WTC11 (cell line): Measurements from ENCODE around the gene DAB1. TPM values are rescaled to one million over a fixed set of nuclear protein-coding genes. Genes with fewer than 3 reads are reported as not detected.

Experiments used
- ATAC-seq: fragments of 200-7000 bp; cut with Tn5 transposase; 2 replicates; pipeline ENCODE4 v1.10.0; 2021; ENCODE audit warnings: mild to moderate bottlenecking, moderate library complexity
- CTCF ChIA-PET: fragments of 300-600 bp; sonication (Branson Sonifier 250); formaldehyde crosslinking; loops from one replicate; lab custom pipeline; 2021; ENCODE audit warnings: antibody characterized with exemption; lab: Charles Lee
- POLR2A ChIA-PET: fragments of 350-600 bp; sonication (Branson Sonifier 250); formaldehyde crosslinking; loops from one replicate; lab custom pipeline; 2021; ENCODE audit warnings: antibody characterized with exemption; lab: Charles Lee
- DNase-seq: peaks from one replicate; pipeline ENCODE4 v3.0.0; 2021; ENCODE audit warnings: low spot score
- H3K27ac Mint-ChIP-seq: 2 replicates; pipeline ENCODE4 v1.8.0; 2021; ENCODE audit warnings: mixed read lengths
- H3K27me3 Mint-ChIP-seq: 2 replicates; pipeline ENCODE4 v1.8.0; 2021; ENCODE audit warnings: low read depth, mild to moderate bottlenecking, moderate library complexity, mixed read lengths
- H3K36me3 Mint-ChIP-seq: 2 replicates; pipeline ENCODE4 v1.8.0; 2021; ENCODE audit warnings: mixed read lengths
- H3K4me1 Mint-ChIP-seq: 2 replicates; pipeline ENCODE4 v1.8.0; 2022; ENCODE audit warnings: mixed read lengths
- H3K4me3 Mint-ChIP-seq: 2 replicates; pipeline ENCODE4 v1.8.0; 2021; ENCODE audit warnings: mild to moderate bottlenecking, moderate library complexity, mixed read lengths
- H3K9me3 Mint-ChIP-seq: 2 replicates; pipeline ENCODE4 v1.8.0; 2021; ENCODE audit warnings: mixed read lengths
- EMX1 ChIP-seq: fragments of 250-450 bp; sonication (Bioruptor Pico); IDR thresholded peaks from 2 replicates; pipeline ENCODE4 v1.8.0; 2021; ENCODE audit warnings: mild to moderate bottlenecking
- ETV6 ChIP-seq: sonication (generic); formaldehyde crosslinking; IDR thresholded peaks from 2 replicates; pipeline ENCODE4 v1.8.1; 2022; ENCODE audit warnings: mild to moderate bottlenecking, missing genetic modification reagents
- KAT7 ChIP-seq: sonication (generic); formaldehyde crosslinking; IDR thresholded peaks from 2 replicates; pipeline ENCODE4 v1.8.1; 2023; ENCODE audit warnings: missing genetic modification reagents, mild to moderate bottlenecking, borderline replicate concordance
- MXD4 ChIP-seq: fragments of 250-450 bp; sonication (Bioruptor Pico); IDR thresholded peaks from 2 replicates; pipeline ENCODE4 v1.8.0; 2021; ENCODE audit warnings: mild to moderate bottlenecking, moderate library complexity, borderline replicate concordance
- MYBL2 ChIP-seq: sonication (generic); formaldehyde crosslinking; IDR thresholded peaks from 2 replicates; pipeline ENCODE4 v1.8.1; 2023; ENCODE audit warnings: mild to moderate bottlenecking, moderate library complexity, missing genetic modification reagents
- SMAD3 ChIP-seq: sonication (generic); formaldehyde crosslinking; IDR thresholded peaks from 2 replicates; pipeline ENCODE4 v1.8.0; 2022; ENCODE audit warnings: missing genetic modification reagents, mild to moderate bottlenecking, borderline replicate concordance
- SOX15 ChIP-seq: fragments of 250-450 bp; sonication (Bioruptor Pico); IDR thresholded peaks from 2 replicates; pipeline ENCODE4 v1.9.0; 2021; ENCODE audit warnings: mild to moderate bottlenecking
- ZBTB21 ChIP-seq: sonication (generic); formaldehyde crosslinking; IDR thresholded peaks from 2 replicates; pipeline ENCODE4 v1.8.1; 2023; ENCODE audit warnings: mild to moderate bottlenecking, missing genetic modification reagents, borderline replicate concordance
- ZNF138 ChIP-seq: sonication (generic); formaldehyde crosslinking; conservative IDR thresholded peaks from 2 replicates; pipeline ENCODE4 v1.8.1; 2022; ENCODE audit warnings: mild to moderate bottlenecking, moderate library complexity, missing genetic modification reagents
- ZNF219 ChIP-seq: sonication (generic); formaldehyde crosslinking; IDR thresholded peaks from 2 replicates; pipeline ENCODE4 v1.8.0; 2023; ENCODE audit warnings: missing genetic modification reagents, mild to moderate bottlenecking, borderline replicate concordance
- total RNA-seq: library from RNA; stranded (reverse); gene quantifications from 3 replicates; pipeline ENCODE4 v1.2.3, GENCODE V29; 2021
- TF ChIP-seq, protein P1 (sequence below): sonication (generic); formaldehyde crosslinking; IDR thresholded peaks from 2 replicates; pipeline ENCODE4 v1.8.1; 2022; ENCODE audit warnings: low read depth, missing genetic modification reagents, borderline replicate concordance
- TF ChIP-seq, protein P2 (sequence below): fragments of 250-450 bp; sonication (Bioruptor Pico); conservative IDR thresholded peaks from 2 replicates; pipeline ENCODE4 v1.9.0; 2021; ENCODE audit warnings: mild to moderate bottlenecking
- TF ChIP-seq, protein P3 (sequence below): sonication (generic); formaldehyde crosslinking; IDR thresholded peaks from 2 replicates; pipeline ENCODE4 v1.8.1; 2023; ENCODE audit warnings: mild to moderate bottlenecking, missing genetic modification reagents, borderline replicate concordance
- TF ChIP-seq, protein P4 (sequence below): sonication (generic); formaldehyde crosslinking; IDR thresholded peaks from 2 replicates; pipeline ENCODE4 v1.8.1; 2023; ENCODE audit warnings: mild to moderate bottlenecking, moderate library complexity, missing genetic modification reagents
- TF ChIP-seq, protein P5 (sequence below): sonication (generic); formaldehyde crosslinking; IDR thresholded peaks from 2 replicates; pipeline ENCODE4 v1.8.0; 2023; ENCODE audit warnings: missing genetic modification reagents, mild to moderate bottlenecking, borderline replicate concordance

The DAB1 gene
- total RNA-seq, 1 experiment from 2014 or later = 10.7 TPM

DNA sequence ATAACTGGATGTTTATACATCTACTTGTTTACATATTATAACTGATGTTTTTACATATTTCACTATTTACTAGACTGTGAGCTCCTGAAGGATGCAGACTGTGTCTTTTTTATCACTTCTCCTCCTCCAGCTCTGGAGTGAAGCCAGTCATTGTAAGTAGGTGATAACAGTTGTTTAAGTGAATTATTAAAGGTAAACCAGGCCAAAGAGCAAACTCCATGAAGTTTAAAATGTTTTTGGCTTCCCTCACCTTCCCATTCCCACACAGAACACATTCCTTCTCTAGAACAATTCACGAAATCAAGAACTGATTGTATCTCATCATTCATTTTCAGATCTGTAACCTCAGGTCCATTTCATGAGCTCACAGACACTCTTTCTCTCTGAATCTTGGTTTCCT, 98.3 kb downstream of the DAB1 start (continued):
- TF ChIP-seq, protein P1, sequence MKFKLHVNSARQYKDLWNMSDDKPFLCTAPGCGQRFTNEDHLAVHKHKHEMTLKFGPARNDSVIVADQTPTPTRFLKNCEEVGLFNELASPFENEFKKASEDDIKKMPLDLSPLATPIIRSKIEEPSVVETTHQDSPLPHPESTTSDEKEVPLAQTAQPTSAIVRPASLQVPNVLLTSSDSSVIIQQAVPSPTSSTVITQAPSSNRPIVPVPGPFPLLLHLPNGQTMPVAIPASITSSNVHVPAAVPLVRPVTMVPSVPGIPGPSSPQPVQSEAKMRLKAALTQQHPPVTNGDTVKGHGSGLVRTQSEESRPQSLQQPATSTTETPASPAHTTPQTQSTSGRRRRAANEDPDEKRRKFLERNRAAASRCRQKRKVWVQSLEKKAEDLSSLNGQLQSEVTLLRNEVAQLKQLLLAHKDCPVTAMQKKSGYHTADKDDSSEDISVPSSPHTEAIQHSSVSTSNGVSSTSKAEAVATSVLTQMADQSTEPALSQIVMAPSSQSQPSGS = no peak
- TF ChIP-seq EMX1 (CRISPR knock-in tag) (no peak), ZNF138 (no peak), ZBTB21 (CRISPR knock-in tag) (no peak), SMAD3 (CRISPR knock-in tag) (no peak)
- TF ChIP-seq, protein P2, sequence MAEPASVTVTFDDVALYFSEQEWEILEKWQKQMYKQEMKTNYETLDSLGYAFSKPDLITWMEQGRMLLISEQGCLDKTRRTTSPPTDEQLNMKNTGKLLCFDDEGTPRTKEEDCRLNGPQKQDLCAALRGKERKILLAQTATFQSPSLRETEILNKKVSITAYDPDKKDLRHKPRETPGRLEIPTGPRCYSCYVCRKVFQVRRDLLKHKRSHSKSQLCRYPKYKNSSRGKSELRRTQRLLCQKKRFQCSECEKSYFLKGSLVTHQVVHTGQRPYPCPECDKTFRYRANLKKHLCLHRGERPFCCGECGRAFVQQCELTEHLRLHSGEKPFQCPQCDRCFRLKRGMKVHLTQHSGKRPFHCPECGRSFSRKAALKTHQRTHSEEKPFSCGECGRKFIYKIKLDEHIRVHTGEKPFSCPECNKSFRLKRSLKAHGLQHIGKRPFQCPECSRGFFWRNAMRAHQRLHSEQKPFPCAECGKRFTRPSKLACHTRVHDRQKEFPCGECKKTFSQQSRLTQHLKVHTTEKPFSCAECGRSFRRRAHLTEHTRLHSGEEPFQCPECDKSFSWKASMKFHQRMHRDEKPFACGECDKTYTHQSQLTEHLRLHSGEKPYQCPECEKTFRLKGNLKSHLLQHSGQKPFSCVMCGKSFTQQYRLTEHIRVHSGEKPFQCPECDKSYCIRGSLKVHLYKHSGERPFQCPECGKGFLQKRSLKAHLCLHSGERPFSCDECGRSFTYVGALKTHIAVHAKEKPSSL (CRISPR knock-in tag) = no peak
- TF ChIP-seq, protein P3, sequence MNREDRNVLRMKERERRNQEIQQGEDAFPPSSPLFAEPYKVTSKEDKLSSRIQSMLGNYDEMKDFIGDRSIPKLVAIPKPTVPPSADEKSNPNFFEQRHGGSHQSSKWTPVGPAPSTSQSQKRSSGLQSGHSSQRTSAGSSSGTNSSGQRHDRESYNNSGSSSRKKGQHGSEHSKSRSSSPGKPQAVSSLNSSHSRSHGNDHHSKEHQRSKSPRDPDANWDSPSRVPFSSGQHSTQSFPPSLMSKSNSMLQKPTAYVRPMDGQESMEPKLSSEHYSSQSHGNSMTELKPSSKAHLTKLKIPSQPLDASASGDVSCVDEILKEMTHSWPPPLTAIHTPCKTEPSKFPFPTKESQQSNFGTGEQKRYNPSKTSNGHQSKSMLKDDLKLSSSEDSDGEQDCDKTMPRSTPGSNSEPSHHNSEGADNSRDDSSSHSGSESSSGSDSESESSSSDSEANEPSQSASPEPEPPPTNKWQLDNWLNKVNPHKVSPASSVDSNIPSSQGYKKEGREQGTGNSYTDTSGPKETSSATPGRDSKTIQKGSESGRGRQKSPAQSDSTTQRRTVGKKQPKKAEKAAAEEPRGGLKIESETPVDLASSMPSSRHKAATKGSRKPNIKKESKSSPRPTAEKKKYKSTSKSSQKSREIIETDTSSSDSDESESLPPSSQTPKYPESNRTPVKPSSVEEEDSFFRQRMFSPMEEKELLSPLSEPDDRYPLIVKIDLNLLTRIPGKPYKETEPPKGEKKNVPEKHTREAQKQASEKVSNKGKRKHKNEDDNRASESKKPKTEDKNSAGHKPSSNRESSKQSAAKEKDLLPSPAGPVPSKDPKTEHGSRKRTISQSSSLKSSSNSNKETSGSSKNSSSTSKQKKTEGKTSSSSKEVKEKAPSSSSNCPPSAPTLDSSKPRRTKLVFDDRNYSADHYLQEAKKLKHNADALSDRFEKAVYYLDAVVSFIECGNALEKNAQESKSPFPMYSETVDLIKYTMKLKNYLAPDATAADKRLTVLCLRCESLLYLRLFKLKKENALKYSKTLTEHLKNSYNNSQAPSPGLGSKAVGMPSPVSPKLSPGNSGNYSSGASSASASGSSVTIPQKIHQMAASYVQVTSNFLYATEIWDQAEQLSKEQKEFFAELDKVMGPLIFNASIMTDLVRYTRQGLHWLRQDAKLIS (CRISPR knock-in tag) = no peak
- TF ChIP-seq, protein P4, sequence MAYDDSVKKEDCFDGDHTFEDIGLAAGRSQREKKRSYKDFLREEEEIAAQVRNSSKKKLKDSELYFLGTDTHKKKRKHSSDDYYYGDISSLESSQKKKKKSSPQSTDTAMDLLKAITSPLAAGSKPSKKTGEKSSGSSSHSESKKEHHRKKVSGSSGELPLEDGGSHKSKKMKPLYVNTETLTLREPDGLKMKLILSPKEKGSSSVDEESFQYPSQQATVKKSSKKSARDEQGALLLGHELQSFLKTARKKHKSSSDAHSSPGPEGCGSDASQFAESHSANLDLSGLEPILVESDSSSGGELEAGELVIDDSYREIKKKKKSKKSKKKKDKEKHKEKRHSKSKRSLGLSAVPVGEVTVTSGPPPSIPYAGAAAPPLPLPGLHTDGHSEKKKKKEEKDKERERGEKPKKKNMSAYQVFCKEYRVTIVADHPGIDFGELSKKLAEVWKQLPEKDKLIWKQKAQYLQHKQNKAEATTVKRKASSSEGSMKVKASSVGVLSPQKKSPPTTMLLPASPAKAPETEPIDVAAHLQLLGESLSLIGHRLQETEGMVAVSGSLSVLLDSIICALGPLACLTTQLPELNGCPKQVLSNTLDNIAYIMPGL (CRISPR knock-in tag) = no peak

DNA sequence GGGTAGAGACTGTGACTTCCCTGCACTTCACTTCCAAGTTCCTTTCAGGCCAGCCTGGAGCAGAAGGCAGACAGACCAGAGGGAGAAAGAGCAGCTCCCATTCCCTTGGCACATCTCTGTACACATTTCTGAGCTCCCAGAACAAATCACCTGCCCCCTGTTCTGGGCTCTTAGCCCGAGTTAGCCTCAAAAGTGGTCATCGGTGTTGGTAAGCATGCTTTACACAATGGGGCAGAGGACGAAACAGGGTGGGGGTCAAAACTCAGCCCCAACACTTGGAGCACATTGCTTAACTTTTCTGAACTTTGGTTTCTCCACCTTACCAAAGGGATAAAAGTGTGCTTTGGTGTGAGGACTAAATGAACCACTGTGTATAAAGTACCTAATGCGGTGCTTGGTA, 98.7 kb downstream of the DAB1 start:
- TF ChIP-seq SOX15 (CRISPR knock-in tag) = no peak
- POLR2A ChIA-PET = no interaction called here
- Mint-ChIP-seq H3K27me3 (no peaks in the 10 kb centered on the region; the same call in 1 of the 2 replicates), H3K4me1 (peaks cover 27% of the 10 kb centered on the region), H3K9me3 (no peaks in the 10 kb centered on the region), H3K27ac (no peak overlapping the region), H3K4me3 (no peak overlapping the region), H3K36me3 (no peaks in the 10 kb centered on the region)
- CTCF ChIA-PET = no interaction called here
- no peak for ATAC-seq
- no peak for DNase-seq

DNA sequence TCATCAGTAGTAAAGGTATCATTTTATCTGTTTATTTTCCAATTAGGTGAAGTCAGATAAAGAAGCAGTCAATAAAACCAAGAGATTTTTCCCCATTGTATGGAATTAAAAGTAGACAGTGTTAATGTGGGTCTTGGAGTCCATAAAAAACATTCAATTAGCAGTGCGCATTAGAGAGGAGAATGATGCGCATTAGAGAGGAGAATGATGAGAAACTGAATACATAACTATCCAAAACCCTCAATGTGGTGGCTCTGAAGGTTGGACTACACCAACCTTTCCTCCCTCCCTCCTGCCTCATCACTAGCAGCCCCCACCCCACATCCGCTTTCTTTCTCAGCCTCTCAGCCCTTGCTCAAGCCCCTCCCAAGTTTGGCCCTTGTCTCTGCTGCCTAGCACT, 99.5 kb downstream of the DAB1 start:
- ChIA-PET POLR2A (no interaction called here), CTCF (no interaction called here)
- DNase-seq = no peak
- no peaks in the 10 kb centered on the region; the same call in 1 of the 2 replicates for H3K27me3 Mint-ChIP-seq
- H3K4me1 Mint-ChIP-seq = peaks cover 25% of the 10 kb centered on the region
- H3K9me3 Mint-ChIP-seq = no peaks in the 10 kb centered on the region
- no peak overlapping the region for H3K27ac Mint-ChIP-seq
- H3K36me3 Mint-ChIP-seq = no peaks in the 10 kb centered on the region
- no peak; the same call in 1 of the 2 replicates for ATAC-seq
- H3K4me3 Mint-ChIP-seq = no peak overlapping the region
- TF ChIP-seq, protein P5, sequence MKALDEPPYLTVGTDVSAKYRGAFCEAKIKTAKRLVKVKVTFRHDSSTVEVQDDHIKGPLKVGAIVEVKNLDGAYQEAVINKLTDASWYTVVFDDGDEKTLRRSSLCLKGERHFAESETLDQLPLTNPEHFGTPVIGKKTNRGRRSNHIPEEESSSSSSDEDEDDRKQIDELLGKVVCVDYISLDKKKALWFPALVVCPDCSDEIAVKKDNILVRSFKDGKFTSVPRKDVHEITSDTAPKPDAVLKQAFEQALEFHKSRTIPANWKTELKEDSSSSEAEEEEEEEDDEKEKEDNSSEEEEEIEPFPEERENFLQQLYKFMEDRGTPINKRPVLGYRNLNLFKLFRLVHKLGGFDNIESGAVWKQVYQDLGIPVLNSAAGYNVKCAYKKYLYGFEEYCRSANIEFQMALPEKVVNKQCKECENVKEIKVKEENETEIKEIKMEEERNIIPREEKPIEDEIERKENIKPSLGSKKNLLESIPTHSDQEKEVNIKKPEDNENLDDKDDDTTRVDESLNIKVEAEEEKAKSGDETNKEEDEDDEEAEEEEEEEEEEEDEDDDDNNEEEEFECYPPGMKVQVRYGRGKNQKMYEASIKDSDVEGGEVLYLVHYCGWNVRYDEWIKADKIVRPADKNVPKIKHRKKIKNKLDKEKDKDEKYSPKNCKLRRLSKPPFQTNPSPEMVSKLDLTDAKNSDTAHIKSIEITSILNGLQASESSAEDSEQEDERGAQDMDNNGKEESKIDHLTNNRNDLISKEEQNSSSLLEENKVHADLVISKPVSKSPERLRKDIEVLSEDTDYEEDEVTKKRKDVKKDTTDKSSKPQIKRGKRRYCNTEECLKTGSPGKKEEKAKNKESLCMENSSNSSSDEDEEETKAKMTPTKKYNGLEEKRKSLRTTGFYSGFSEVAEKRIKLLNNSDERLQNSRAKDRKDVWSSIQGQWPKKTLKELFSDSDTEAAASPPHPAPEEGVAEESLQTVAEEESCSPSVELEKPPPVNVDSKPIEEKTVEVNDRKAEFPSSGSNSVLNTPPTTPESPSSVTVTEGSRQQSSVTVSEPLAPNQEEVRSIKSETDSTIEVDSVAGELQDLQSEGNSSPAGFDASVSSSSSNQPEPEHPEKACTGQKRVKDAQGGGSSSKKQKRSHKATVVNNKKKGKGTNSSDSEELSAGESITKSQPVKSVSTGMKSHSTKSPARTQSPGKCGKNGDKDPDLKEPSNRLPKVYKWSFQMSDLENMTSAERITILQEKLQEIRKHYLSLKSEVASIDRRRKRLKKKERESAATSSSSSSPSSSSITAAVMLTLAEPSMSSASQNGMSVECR (CRISPR knock-in tag) = no peak
- TF ChIP-seq MXD4 (CRISPR knock-in tag) (no peak), KAT7 (CRISPR knock-in tag) (no peak), MYBL2 (no peak), ZBTB21 (CRISPR knock-in tag) (no peak), ETV6 (no peak), ZNF219 (CRISPR knock-in tag) (no peak), SMAD3 (CRISPR knock-in tag) (no peak)
